ENCODE results near the gene RSPH1.
A peak's percentile ranks its signal among the peaks of the same experiment; 100 is the strongest.

RSPH1 gene

GRCh38 chr21:42512346-42513034 lies 16.5 kb upstream of the RSPH1 start:
- DNase-seq (ENCODE audit: extremely low read depth, insufficient read length), result no peak
- H3K4me3 ChIP-seq (replicated peaks; ENCODE audit: low read depth, low read length), result no peak overlapping the region
- no peaks in the 10 kb centered on the region for H3K36me3 ChIP-seq (ENCODE audit: control insufficient read depth, insufficient read depth, low read length)
- no peak for TF ChIP-seq CTCF (IDR thresholded peaks at IDR 0.05; ENCODE audit: insufficient read depth, low read length, poor library complexity, severe bottlenecking)
- H3K27me3 ChIP-seq (replicated peaks; ENCODE audit: control insufficient read depth, insufficient read depth, low read length), result no peaks in the 10 kb centered on the region

GRCh38 chr21:42509244-42509643 lies 13.2 kb upstream of the RSPH1 start:
- DNase-seq (ENCODE audit: extremely low read depth, insufficient read length), result no peak
- TF ChIP-seq CTCF (IDR thresholded peaks at IDR 0.05; ENCODE audit: insufficient read depth, low read length, poor library complexity, severe bottlenecking), result no peak
- no peaks in the 10 kb centered on the region for H3K27me3 ChIP-seq (replicated peaks; ENCODE audit: control insufficient read depth, insufficient read depth, low read length)
- no peak overlapping the region for H3K4me3 ChIP-seq (replicated peaks; ENCODE audit: low read depth, low read length)
- no peaks in the 10 kb centered on the region for H3K36me3 ChIP-seq (ENCODE audit: control insufficient read depth, insufficient read depth, low read length)

GRCh38 chr21:42508371-42508770 lies 12.3 kb upstream of the RSPH1 start:
- no peaks in the 10 kb centered on the region for H3K27me3 ChIP-seq (replicated peaks; ENCODE audit: control insufficient read depth, insufficient read depth, low read length)
- DNase-seq (ENCODE audit: extremely low read depth, insufficient read length), result no peak
- no peak for TF ChIP-seq CTCF (IDR thresholded peaks at IDR 0.05; ENCODE audit: insufficient read depth, low read length, poor library complexity, severe bottlenecking)

GRCh38 chr21:42507418-42507817 lies 11.4 kb upstream of the RSPH1 start:
- Histone ChIP-seq H3K27me3 (replicated peaks; ENCODE audit: control insufficient read depth, insufficient read depth, low read length) (no peaks in the 10 kb centered on the region), H3K36me3 (ENCODE audit: control insufficient read depth, insufficient read depth, low read length) (no peaks in the 10 kb centered on the region), H3K4me3 (replicated peaks; ENCODE audit: low read depth, low read length) (no peak overlapping the region)
- TF ChIP-seq CTCF (IDR thresholded peaks at IDR 0.05; ENCODE audit: insufficient read depth, low read length, poor library complexity, severe bottlenecking), result no peak
- DNase-seq (ENCODE audit: extremely low read depth, insufficient read length), result no peak

More at GRCh38 chr21:42508371-42508770, 12.3 kb upstream of the RSPH1 start:
- Histone ChIP-seq H3K36me3 (ENCODE audit: control insufficient read depth, insufficient read depth, low read length) (no peaks in the 10 kb centered on the region), H3K4me3 (replicated peaks; ENCODE audit: low read depth, low read length) (no peak overlapping the region)

- no peaks in the 10 kb centered on the region for H3K36me3 ChIP-seq (ENCODE audit: control insufficient read depth, insufficient read depth, low read length)
- no peaks in the 10 kb centered on the region for H3K27me3 ChIP-seq (replicated peaks; ENCODE audit: control insufficient read depth, insufficient read depth, low read length)
- no peak overlapping the region for H3K4me3 ChIP-seq (replicated peaks; ENCODE audit: low read depth, low read length)
- TF ChIP-seq CTCF (IDR thresholded peaks at IDR 0.05; ENCODE audit: insufficient read depth, low read length, poor library complexity, severe bottlenecking), result no peak
- DNase-seq (ENCODE audit: extremely low read depth, insufficient read length), result peak; percentile 42
Measured at GRCh38 chr21:42505090-42505726, 9.2 kb upstream of the RSPH1 start.
